Stimulated activated CD4-positive, alpha-beta T cell treated with anti-CD3 and anti-CD28 coated beads, Interleukin-4, amount 100 ng/mL, for 48 hours (primary cell): Measurements from ENCODE around the gene ESRP2.

ENCODE experiments used
- DNase-seq, 2 donors: peaks; one replicate each; pipeline ENCODE4 v3.0.0-alpha.2; 2020; ENCODE audit warnings: low read depth in 2 of 2

The ESRP2 gene

DNA sequence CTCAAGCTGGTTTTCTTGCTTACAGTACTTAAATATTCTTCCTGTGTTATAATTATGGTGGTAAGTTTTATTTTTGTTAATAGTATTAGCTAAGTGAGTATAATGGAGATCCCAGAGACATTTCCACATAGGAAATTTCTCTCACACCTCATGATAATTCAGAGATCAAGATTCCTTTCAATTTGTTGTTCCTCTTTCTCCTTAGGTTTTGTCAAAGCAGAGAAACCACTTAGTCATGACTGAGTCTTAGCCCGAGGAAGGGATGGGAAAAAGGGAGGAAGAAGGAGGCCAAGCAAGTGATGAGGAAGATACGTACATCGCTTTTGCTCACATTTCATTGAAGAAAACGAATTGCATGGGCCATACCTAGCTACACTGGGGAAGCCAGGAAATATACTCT is 18.4 kb downstream of the ESRP2 start:
- DNase-seq = no peak

DNA sequence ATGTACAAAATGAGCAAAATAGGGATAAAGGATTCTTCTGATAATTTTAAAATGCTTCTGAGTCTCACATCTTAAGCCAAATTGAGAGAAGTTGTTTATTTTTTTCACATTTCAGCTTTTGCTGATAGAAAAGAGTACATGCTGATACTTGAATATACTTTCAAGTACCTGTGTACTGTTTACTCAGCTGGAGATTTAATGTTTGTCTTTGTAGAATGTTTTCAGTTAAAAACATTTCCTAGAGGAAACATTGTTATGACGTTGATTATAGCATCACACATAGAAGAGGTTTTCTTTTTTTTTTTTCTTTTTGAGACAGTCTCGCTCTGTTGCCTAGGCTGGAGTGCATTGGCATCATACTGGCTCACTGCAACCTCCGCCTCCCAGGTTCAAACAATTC is 19.7 kb downstream of the ESRP2 start:
- DNase-seq = no peak

DNA sequence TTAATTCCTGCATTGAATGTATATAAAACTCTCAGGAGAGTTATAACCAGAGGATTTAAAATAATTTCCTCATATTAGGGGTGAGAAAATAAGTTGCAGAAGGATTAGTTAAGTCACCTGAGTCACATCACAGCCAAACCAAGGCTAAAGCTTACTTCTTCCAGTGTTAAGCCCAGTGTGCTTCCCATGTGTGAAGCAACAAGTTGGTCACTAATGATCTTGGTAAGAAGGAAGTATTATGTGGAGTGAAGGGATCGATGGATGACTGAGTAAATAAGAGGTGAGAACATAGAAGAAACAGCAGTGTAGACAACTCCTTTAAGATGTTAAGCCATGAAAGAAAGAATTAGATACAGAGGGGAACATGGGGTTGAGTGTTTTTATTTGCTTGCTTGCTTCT is 20.6 kb downstream of the ESRP2 start:
- DNase-seq = no peak

DNA sequence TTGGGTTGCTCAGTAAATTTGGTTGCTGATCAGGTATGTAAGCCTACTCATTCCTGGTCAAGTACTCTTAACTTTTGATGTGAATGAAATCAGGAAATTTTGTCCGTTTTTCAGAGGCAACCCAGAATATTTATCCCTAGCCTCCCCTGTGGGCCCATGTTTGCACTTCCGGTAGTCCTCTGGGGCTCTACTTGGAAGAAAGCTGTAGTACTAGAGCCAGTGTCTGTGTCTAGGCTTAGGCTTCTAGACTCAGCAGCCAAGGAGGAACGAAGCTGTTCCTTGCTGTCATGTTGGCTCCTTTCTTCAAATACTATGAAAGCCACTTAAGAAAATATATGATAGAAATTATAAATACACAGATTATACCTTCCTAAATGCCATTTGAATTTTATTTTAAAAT is 21.2 kb downstream of the ESRP2 start:
- DNase-seq = no peak

DNA sequence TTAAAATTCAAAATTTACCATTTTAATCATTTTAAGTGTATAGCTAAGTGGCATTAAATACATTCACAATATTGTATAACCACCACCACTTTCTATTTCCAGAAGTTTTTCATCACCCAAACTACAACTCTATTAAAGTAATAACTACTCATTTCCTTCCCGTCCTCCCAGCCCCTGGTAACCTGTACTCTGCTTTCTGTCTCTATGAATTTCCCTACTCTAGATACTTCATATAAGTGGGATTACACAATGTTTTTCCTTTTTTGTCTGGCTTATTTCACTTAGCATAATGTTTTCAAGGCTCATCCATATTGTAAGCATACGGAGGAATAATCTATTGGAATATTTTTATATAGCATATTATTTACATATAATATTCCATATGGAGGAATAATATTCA is 29.7 kb downstream of the ESRP2 start:
- DNase-seq = no peak

DNA sequence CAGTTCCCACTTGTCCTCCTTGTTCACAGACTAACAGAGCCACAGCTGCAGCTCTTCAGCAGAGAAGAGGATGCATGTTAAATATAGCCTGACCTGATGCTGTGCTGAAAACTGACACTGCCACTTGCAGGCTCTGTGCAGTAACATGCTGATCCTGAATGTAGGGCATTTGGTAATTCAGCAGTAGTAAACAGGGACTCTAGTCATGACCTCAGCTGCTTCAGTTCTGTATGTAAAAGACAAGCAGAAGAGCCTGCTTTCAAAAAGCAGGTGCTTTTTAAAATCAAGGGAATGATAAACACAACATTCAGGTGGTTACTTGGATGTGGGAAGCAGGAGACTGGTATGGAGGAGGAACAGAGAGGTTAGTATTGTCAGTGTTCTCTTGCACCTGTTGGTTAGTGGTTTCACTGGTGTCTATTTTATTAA is 33.8 kb downstream of the ESRP2 start:
- no peak for DNase-seq

DNA sequence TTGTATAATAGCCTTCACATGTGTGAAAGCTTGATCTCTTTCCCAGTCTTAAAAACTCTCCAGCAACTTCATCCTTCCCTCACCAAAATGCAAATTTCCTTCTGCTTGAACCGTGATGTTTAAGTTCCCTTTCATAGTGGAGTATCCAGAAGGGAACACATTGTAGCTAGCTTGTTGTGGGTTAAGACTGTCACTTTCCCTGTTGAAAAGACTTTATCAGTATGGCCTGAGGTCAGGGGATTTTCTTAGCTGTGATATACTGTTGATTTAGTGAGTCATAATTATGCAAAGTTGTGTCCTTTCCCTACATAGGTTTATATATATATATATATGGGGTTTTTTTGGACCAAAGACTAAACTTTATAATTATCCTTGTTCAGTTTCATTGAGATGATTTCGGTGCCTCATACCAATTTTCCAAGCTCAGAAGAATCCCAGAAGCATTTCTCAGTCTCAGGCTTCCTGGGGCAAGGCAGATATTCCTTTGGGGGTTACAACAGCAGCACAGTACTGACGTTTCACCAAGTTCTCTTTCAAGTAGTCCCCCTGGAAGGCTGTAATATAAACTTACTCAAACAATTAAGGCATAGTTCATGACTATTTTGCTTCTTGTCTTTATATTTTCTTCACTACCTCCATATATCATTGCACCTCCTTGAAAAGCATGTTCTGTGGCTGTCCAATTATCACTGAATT is 35.7 kb downstream of the ESRP2 start:
- no peak for DNase-seq

DNA sequence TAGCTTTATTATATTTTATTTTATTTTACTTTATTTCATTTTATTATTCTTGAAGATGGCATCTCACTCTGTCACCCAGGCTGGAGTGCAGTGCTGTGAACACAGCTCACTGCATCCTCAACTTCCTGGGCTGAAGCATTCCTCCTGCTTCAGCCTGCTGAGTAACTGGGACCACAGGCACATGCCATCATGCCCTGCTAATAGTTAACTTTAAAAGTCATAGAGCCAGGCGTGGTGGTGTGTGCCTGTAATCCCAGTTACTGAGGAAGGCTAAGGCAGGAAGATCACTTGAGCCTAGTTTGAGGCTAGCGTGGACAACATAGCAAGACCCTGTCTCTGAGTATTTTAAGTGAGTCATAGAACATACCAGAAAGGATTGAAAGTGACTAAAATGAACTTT is 38.7 kb downstream of the ESRP2 start:
- DNase-seq = no peak

DNA sequence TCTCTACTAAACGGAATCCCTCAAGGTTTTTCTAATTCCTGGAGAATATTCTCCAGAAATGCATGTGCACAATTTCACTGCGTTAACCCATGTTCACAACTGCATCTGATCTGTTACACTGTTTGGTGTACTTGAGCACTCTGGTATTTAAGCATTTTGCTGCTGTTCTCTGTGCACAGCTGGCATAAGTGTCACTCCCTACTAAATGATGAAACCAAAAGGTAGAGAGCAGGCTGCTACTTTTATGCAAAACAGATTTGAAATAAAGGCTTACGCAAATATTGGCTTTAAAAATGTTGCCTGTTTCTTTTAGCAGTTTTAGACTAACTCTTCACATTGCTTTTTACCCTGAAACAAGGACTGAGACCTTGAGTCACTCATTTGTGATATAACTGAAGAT is 41.7 kb downstream of the ESRP2 start:
- no peak for DNase-seq

DNA sequence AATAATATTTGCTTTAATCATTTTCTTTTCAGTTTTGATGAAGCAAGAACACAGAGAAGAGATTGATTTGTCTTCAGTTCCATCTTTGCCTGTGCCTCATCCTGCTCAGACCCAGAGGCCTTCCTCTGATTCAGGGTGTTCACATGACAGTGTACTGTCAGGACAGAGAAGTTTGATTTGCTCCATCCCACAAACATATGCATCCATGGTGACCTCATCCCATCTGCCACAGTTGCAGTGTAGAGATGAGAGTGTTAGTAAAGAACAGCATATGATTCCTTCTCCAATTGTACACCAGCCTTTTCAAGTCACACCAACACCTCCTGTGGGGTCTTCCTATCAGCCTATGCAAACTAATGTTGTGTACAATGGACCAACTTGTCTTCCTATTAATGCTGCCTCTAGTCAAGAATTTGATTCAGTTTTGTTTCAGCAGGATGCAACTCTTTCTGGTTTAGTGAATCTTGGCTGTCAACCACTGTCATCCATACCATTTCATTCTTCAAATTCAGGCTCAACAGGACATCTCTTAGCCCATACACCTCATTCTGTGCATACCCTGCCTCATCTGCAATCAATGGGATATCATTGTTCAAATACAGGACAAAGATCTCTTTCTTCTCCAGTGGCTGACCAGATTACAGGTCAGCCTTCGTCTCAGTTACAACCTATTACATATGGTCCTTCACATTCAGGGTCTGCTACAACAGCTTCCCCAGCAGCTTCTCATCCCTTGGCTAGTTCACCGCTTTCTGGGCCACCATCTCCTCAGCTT is 45.0 kb downstream of the ESRP2 start:
- no peak for DNase-seq

DNA sequence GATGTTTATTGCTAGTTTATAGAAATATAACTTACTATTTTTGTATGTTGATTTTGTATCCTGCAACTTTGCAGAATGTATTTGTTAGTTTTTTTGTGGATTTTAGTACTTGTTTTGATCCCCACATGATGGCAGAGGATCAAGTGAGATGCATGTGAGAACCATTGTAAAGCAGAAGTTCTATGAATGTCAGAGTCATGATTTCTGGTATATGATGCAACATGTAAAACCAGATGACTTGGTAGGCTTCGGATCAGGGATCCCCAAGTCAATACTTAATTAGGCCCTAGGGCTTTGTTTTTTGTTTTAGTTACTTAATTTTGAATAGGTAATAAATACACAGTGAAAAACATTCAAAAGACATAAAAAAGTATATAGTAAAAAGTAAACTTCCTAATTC is 45.8 kb downstream of the ESRP2 start:
- no peak for DNase-seq

DNA sequence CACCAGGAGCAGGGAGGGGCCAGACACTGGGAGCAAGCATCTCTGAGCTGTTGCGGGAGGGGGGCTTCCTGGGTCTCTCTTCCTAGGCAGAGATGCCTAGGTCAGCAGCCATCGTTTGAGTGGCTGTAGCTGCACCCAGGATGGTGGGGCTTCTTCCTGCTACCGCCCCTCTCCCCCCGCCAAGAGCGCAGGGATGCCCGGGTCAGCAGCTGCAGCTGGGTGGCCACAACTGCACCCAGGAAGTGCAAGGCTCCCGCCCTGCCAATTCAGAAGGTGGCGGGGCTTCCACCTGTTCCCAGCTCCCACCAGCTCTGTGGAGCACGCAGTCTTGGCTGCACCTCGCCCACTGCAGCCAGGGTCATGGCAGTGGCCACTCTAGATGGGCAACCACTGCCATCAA is 47.8 kb downstream of the ESRP2 start:
- DNase-seq = no peak

DNA sequence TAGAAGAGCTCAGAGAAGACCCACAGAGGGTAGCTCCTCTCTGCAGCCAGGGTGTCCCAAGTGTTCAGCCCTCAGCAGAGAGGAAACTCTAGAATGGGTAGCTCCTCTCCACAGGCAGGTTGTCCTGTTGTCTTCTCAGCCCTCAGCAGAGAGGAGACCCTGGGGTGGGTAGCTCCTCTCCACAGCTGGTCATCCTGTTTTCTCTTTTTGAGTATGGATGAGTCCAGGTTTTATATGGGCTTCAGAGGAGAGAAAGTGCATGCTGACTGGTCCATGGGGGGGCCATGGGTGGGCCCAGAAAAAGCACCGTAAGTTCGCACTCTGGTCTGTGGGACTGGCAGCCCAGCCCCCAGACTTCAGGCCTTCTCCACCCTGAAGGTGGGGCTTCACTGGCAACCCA is 48.4 kb downstream of the ESRP2 start:
- DNase-seq = no peak

DNA sequence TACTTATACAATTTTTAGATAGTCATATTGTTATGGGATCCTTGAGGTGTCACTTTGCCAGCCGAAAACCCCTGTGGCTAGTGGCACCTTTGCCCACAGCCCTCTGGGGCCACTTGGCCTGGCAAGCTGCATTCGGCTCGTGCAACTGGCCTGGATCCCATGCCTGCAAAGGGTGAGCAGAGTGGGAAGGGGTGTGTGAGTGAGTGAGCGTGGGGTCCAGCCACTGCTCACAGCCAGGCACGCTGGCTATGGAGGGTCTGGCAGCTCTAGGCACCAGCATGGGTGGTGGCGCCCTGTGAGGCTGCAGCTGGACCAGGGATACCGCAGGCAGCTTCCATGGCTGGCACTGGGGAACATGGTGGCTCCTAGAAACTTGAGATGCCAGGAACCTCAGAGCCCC is 49.0 kb downstream of the ESRP2 start:
- no peak for DNase-seq

DNA sequence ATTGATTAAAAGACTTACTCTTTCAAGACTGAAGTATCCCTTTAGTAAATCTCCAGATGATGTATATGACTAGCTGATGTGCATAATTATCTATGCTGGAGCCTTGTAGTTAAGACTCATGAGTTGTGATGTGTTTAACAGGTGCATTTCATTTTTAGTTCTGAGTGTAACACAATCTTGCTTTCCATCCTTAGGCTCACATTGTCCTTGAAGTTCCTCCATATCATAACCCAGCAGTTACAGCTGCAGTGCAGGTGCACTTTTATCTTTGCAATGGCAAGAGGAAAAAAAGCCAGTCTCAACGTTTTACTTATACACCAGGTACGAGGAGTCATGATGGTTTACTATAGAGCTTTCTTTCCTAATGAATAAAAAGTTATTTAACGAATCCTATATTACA is 52.9 kb downstream of the ESRP2 start:
- no peak for DNase-seq

DNA sequence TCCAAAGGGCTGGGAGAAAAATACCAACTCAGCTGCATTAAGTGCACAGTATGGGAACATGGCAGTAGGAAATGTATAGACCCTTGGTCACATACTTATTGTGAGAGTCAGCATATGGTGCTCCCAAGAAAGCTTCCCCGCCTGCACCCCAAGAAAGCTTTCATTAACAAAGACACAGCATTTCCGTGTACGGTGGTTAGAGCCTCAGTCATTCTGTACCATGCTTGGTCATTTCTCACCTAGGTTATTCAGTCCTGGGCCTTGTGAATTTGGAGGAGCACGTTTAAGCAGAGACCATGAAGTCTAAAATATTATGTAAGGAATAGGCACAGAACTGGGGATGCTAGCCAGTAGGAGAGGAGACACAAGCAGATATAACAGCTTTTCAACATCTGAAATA is 56.1 kb downstream of the ESRP2 start:
- no peak for DNase-seq

DNA sequence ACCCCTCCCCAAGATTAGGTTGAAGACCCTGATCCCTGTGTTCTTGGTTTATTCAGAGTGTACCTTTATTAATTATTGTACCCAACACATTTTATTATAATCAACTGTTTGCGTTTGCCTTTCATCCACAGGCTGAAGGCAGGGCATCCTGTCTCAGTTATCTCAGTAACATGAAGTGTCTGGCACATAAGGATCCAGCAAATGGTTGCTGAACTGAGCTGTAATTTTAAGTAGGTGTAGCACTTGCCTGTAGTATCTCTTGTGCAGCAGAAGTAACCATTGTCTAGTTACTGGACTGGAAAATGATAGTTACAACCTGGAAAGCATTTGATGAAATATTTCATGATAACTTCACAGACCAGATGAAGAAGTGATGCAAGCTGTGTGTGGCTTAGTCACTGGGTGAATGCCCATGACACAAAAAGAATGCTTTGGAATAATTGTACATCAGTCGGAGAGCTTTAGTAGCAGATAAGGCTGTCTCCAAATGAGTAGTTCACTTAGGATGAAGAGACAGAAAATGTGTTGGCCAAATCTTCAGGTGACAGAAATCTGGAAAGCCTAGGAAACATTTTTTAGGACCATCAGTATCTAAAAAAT is 56.6 kb downstream of the ESRP2 start:
- DNase-seq = no peak
